H9 (cell line): ENCODE results near the gene C11orf16. TPM values are rescaled to one million over a fixed set of nuclear protein-coding genes. Genes with fewer than 3 reads are reported as not detected.
"Not testable (repeated sequence)": the region's sequence is repeated elsewhere in the genome, so short reads cannot be mapped to it uniquely, and the experiment has no call there.

Experiments used
- DNase-seq: peaks from one replicate; pipeline ENCODE4 v3.0.0-alpha.2; 2017
- H2AFZ ChIP-seq: one replicate; pipeline ENCODE4 v1.6.1; 2013; ENCODE audit warnings: mild to moderate bottlenecking, low read length, control low read depth, moderate library complexity
- H2AK5ac ChIP-seq: 2 replicates; pipeline ENCODE4 v1.6.1; 2013; ENCODE audit warnings: low read length, control low read depth, mixed read lengths; ENCODE audit not compliant: insufficient read length
- H2BK120ac ChIP-seq: one replicate; pipeline ENCODE4 v1.6.1; 2013; ENCODE audit warnings: low read depth, mild to moderate bottlenecking, low read length, control low read depth, inconsistent platforms; ENCODE audit not compliant: poor library complexity, severe bottlenecking
- H2BK12ac ChIP-seq: 2 replicates; pipeline ENCODE4 v1.6.1; 2013; ENCODE audit warnings: low read length, control low read depth, mixed read lengths, low read depth; ENCODE audit not compliant: insufficient read length
- H2BK15ac ChIP-seq: 2 replicates; pipeline ENCODE4 v1.6.1; 2013; ENCODE audit warnings: low read depth, low read length, control low read depth
- H2BK20ac ChIP-seq: one replicate; pipeline ENCODE4 v1.6.1; 2013; ENCODE audit warnings: low read depth, mild to moderate bottlenecking, low read length, control low read depth, inconsistent platforms; ENCODE audit not compliant: poor library complexity, severe bottlenecking
- H2BK5ac ChIP-seq: 2 replicates; pipeline ENCODE4 v1.6.1; 2013; ENCODE audit warnings: low read length, control low read depth, mixed read lengths; ENCODE audit not compliant: insufficient read length
- H3K14ac ChIP-seq: 2 replicates; pipeline ENCODE4 v1.6.1; 2013; ENCODE audit warnings: low read length, control low read depth; ENCODE audit not compliant: insufficient read depth
- H3K18ac ChIP-seq: 2 replicates; pipeline ENCODE4 v1.6.1; 2013; ENCODE audit warnings: low read depth, mild to moderate bottlenecking, mixed read lengths, low read length, control low read depth; ENCODE audit not compliant: insufficient read length
- H3K23ac ChIP-seq: 2 replicates; pipeline ENCODE4 v1.6.1; 2013; ENCODE audit warnings: low read length, control low read depth, mixed read lengths, low read depth; ENCODE audit not compliant: insufficient read length
- H3K23me2 ChIP-seq: 2 replicates; pipeline ENCODE4 v1.6.1; 2013; ENCODE audit warnings: low read depth, mild to moderate bottlenecking, mixed read lengths, low read length, control low read depth; ENCODE audit not compliant: insufficient read length, poor library complexity, severe bottlenecking
- H3K27ac ChIP-seq: 2 replicates; pipeline ENCODE4 v1.5.1; 2013; ENCODE audit warnings: low read length, control low read depth, mixed read lengths, low read depth; ENCODE audit not compliant: insufficient read length
- H3K27me3 ChIP-seq: 2 replicates; pipeline ENCODE4 v1.6.1; 2013; ENCODE audit warnings: low read length, control low read depth, inconsistent platforms; ENCODE audit not compliant: insufficient read depth
- H3K4ac ChIP-seq: 2 replicates; pipeline ENCODE4 v1.6.1; 2013; ENCODE audit warnings: low read depth, mild to moderate bottlenecking, control low read depth, inconsistent platforms, low read length, moderate library complexity
- H3K4me1 ChIP-seq: 2 replicates; pipeline ENCODE4 v1.6.1; 2013; ENCODE audit warnings: low read length, control low read depth, inconsistent platforms; ENCODE audit not compliant: insufficient read depth
- H3K4me2 ChIP-seq: 2 replicates; pipeline ENCODE4 v1.6.1; 2013; ENCODE audit warnings: low read length, control low read depth, mixed read lengths; ENCODE audit not compliant: insufficient read length, insufficient read depth
- H3K56ac ChIP-seq: 2 replicates; pipeline ENCODE4 v1.6.1; 2013; ENCODE audit warnings: low read depth, mild to moderate bottlenecking, mixed read lengths, low read length, control low read depth; ENCODE audit not compliant: insufficient read length
- H3K79me1 ChIP-seq: 2 replicates; pipeline ENCODE4 v1.6.1; 2013; ENCODE audit warnings: low read depth, mild to moderate bottlenecking, moderate library complexity, low read length, control low read depth, inconsistent platforms; ENCODE audit not compliant: insufficient read depth, poor library complexity, severe bottlenecking
- H3K79me2 ChIP-seq: 2 replicates; pipeline ENCODE4 v1.6.1; 2013; ENCODE audit warnings: low read length, control low read depth, inconsistent platforms; ENCODE audit not compliant: insufficient read depth
- H3K9ac ChIP-seq: 2 replicates; pipeline ENCODE4 v1.6.1; 2013; ENCODE audit warnings: low read length, control low read depth, mixed read lengths; ENCODE audit not compliant: insufficient read length; ENCODE audit errors: extremely low read depth
- H3K9me3 ChIP-seq: one replicate; pipeline ENCODE4 v1.6.1; 2013; ENCODE audit warnings: low read depth, low read length, inconsistent platforms; ENCODE audit not compliant: control insufficient read depth
- H3T11ph ChIP-seq: one replicate; pipeline ENCODE4 v1.6.1; 2013; ENCODE audit warnings: mild to moderate bottlenecking, low read length, control low read depth, inconsistent platforms
- H4K20me1 ChIP-seq: one replicate; pipeline ENCODE4 v1.6.1; 2013; ENCODE audit not compliant: control insufficient read depth, insufficient read length, insufficient read depth
- H4K5ac ChIP-seq: 2 replicates; pipeline ENCODE4 v1.6.1; 2013; ENCODE audit warnings: low read depth, mild to moderate bottlenecking, mixed read lengths, low read length, control low read depth; ENCODE audit not compliant: insufficient read length
- H4K8ac ChIP-seq: replicated peaks from 2 replicates; pipeline ENCODE4 v1.6.1; 2013; ENCODE audit warnings: low read length, control low read depth, mixed read lengths, low read depth; ENCODE audit not compliant: insufficient read length
- H4K91ac ChIP-seq: 2 replicates; pipeline ENCODE4 v1.6.1; 2013; ENCODE audit warnings: low read depth, mild to moderate bottlenecking, moderate library complexity, mixed read lengths, low read length, control low read depth; ENCODE audit not compliant: insufficient read length
- H3K27ac Mint-ChIP-seq, 3 experiments: 2 replicates in 2 of 3; 3 replicates in 1 of 3; pipeline ENCODE4 v1.8.0; 2020 to 2021; ENCODE audit warnings: mixed read lengths in 3 of 3, mild to moderate bottlenecking in 1 of 3, moderate library complexity in 1 of 3
- H3K27me3 Mint-ChIP-seq: 2 replicates; pipeline ENCODE4 v1.8.0; 2021; ENCODE audit warnings: low read depth, mild to moderate bottlenecking, moderate library complexity, mixed read lengths
- H3K36me3 Mint-ChIP-seq, 3 experiments: 2 replicates in 2 of 3; 3 replicates in 1 of 3; pipeline ENCODE4 v1.8.0; 2020 to 2021; ENCODE audit warnings: low read depth in 3 of 3, mixed read lengths in 3 of 3; ENCODE audit not compliant: insufficient read depth in 1 of 3
- H3K4me1 Mint-ChIP-seq, 2 experiments: 2 replicates each; pipeline ENCODE4 v1.8.0; 2020; ENCODE audit warnings: mixed read lengths in 2 of 2
- H3K4me3 Mint-ChIP-seq, 2 experiments: 2 replicates in 1 of 2; 3 replicates in 1 of 2; pipeline ENCODE4 v1.8.0; 2020 to 2021; ENCODE audit warnings: mild to moderate bottlenecking in 2 of 2, mixed read lengths in 2 of 2, moderate library complexity in 1 of 2
- H3K9me3 Mint-ChIP-seq, 2 experiments: 2 replicates in 1 of 2; 3 replicates in 1 of 2; pipeline ENCODE4 v1.8.0; 2020; ENCODE audit warnings: mild to moderate bottlenecking in 2 of 2, mixed read lengths in 2 of 2, moderate library complexity in 1 of 2
- WGBS: extraction: QIAGEN DNeasy Blood & Tissue Kit; methylation state at CpG from one replicate; pipeline ENCODE4 v1.1.7; 2013; ENCODE audit warnings: missing lambda C conversion rate, low lambda C conversion rate, mixed read lengths; ENCODE audit not compliant: insufficient read length; ENCODE audit errors: extremely low coverage; 5-methylcytosine and 5-hydroxymethylcytosine counted together
- total RNA-seq: library from RNA; stranded (reverse); gene quantifications from 2 replicates; pipeline ENCODE4 v1.2.1, GENCODE V29; 2021
- TF ChIP-seq, protein P1 (sequence below): fragments of 200-600 bp; sonication (generic); conservative IDR thresholded peaks from 3 replicates; pipeline ENCODE4 v1.8.0; 2021; ENCODE audit warnings: antibody characterized with exemption, mild to moderate bottlenecking

The C11orf16 gene
- total RNA-seq, 1 experiment from 2014 or later = 0.15 TPM

DNA sequence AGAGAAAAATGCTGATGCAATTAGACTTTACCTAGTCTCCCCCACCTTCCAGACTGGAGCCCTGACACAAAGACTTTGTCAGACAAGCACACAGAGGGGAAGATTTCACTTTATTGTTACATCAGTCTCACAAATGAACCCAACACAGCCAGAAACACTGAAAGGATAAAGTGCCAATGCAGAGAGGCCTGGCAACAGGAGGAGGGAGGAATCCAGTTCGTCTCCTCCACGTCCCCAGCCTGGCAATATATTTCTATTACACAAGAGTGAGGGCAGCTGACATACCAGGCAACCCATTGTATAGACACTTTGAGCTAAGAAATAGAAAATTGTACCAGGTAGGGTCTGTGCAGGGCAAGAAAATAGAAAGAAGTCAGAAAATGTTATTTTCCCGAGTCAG, 47.7 kb upstream of the C11orf16 start:
- H3K27ac ChIP-seq = no peak overlapping the region
- no peaks in the 10 kb centered on the region for H3K79me2 ChIP-seq
- no peaks in the 10 kb centered on the region for H3K27me3 ChIP-seq
- H4K91ac ChIP-seq = no peak overlapping the region
- no peaks in the 10 kb centered on the region for H3K4me1 Mint-ChIP-seq
- WGBS = no CpG with 5 or more reads among the region's 3 CpGs
- no peak overlapping the region for H3K23ac ChIP-seq
- no peaks in the 10 kb centered on the region for H3K4me1 ChIP-seq
- no peak overlapping the region for H3T11ph ChIP-seq
- H3K36me3 Mint-ChIP-seq = peaks cover 0 to 8% (median 3%) of the 10 kb centered on the region in 3 experiments; a peak in 4 of 7 replicates
- no peak overlapping the region for H3K27ac Mint-ChIP-seq
- H3K23me2 ChIP-seq = no peaks in the 10 kb centered on the region
- no peak overlapping the region for H3K4me2 ChIP-seq
- TF ChIP-seq, protein P1, sequence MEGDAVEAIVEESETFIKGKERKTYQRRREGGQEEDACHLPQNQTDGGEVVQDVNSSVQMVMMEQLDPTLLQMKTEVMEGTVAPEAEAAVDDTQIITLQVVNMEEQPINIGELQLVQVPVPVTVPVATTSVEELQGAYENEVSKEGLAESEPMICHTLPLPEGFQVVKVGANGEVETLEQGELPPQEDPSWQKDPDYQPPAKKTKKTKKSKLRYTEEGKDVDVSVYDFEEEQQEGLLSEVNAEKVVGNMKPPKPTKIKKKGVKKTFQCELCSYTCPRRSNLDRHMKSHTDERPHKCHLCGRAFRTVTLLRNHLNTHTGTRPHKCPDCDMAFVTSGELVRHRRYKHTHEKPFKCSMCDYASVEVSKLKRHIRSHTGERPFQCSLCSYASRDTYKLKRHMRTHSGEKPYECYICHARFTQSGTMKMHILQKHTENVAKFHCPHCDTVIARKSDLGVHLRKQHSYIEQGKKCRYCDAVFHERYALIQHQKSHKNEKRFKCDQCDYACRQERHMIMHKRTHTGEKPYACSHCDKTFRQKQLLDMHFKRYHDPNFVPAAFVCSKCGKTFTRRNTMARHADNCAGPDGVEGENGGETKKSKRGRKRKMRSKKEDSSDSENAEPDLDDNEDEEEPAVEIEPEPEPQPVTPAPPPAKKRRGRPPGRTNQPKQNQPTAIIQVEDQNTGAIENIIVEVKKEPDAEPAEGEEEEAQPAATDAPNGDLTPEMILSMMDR = no peak
- no peak overlapping the region for H4K8ac ChIP-seq
- H3K9me3 ChIP-seq = no peaks in the 10 kb centered on the region
- no peak overlapping the region for H2AFZ ChIP-seq
- H4K20me1 ChIP-seq = no peaks in the 10 kb centered on the region
- no peak overlapping the region for H2BK20ac ChIP-seq
- no peak overlapping the region for H3K14ac ChIP-seq
- H3K9me3 Mint-ChIP-seq = peaks cover 2 to 7% of the 10 kb centered on the region in 2 experiments; a peak in 1 of 5 replicates
- H3K9ac ChIP-seq = no peak overlapping the region
- no peak overlapping the region for H2BK12ac ChIP-seq
- no peak overlapping the region for H3K56ac ChIP-seq
- no peak overlapping the region for H2BK5ac ChIP-seq
- H3K4me3 Mint-ChIP-seq = no peak overlapping the region
- H2BK15ac ChIP-seq = no peak overlapping the region
- no peak overlapping the region for H3K4ac ChIP-seq
- H3K79me1 ChIP-seq = no peaks in the 10 kb centered on the region
- no peak overlapping the region for H2AK5ac ChIP-seq
- no peak overlapping the region for H4K5ac ChIP-seq
- H3K27me3 Mint-ChIP-seq = peaks cover 2% of the 10 kb centered on the region; the same call in 1 of the 2 replicates
- H2BK120ac ChIP-seq = no peak overlapping the region
- H3K18ac ChIP-seq = no peak overlapping the region
- DNase-seq = no peak

DNA sequence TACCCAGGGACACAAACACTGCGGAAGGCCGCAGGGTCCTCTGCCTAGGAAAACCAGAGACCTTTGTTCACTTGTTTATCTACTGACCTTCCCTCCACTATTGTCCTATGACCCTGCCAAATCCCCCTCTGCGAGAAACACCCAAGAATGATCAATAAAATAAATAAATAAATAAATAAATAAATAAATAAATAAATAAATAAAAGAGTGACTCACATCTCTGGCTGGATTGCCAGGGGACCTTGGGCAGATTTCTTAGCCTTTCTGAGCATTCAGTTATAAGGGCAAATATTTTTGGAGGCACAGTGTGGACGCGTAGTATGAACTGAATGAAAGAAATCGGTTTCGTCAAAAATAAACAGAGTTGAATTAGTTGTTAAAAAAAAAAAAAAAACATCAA, 46.6 kb upstream of the C11orf16 start:
- H3K18ac ChIP-seq, H3T11ph ChIP-seq, H3K9me3 Mint-ChIP-seq, H3K23ac ChIP-seq, H2AK5ac ChIP-seq, H3K4ac ChIP-seq, H3K79me1 ChIP-seq, H3K79me2 ChIP-seq, H3K36me3 Mint-ChIP-seq, H2BK15ac ChIP-seq, H4K20me1 ChIP-seq, H3K4me2 ChIP-seq, H3K4me1 Mint-ChIP-seq, H3K9ac ChIP-seq, H2BK12ac ChIP-seq, H2BK5ac ChIP-seq, H3K27ac ChIP-seq, H2BK120ac ChIP-seq, H3K27me3 ChIP-seq, H2AFZ ChIP-seq, H4K8ac ChIP-seq, DNase-seq, H3K27me3 Mint-ChIP-seq, H3K23me2 ChIP-seq, H4K91ac ChIP-seq, H3K4me3 Mint-ChIP-seq, H2BK20ac ChIP-seq, H4K5ac ChIP-seq, H3K56ac ChIP-seq, H3K9me3 ChIP-seq, H3K14ac ChIP-seq, H3K4me1 ChIP-seq, H3K27ac Mint-ChIP-seq: not testable (repeated sequence)
- no CpG with 5 or more reads among the region's 7 CpGs for WGBS
